Urothelium cell line (cell line): ENCODE results near the gene CPN1.
"Not testable (repeated sequence)": the region's sequence is repeated elsewhere in the genome, so short reads cannot be mapped to it uniquely, and the experiment has no call there.

Source experiments
- DNase-seq: peaks from one replicate; pipeline ENCODE4 v3.0.0; 2011; ENCODE audit warnings: low spot score, mixed read lengths
- FAIRE-seq: peaks from 2 replicates; lab custom pipeline; 2011; peaks lifted over from hg19 to GRCh38; lab: Jason Lieb, UNC

The CPN1 gene

DNA sequence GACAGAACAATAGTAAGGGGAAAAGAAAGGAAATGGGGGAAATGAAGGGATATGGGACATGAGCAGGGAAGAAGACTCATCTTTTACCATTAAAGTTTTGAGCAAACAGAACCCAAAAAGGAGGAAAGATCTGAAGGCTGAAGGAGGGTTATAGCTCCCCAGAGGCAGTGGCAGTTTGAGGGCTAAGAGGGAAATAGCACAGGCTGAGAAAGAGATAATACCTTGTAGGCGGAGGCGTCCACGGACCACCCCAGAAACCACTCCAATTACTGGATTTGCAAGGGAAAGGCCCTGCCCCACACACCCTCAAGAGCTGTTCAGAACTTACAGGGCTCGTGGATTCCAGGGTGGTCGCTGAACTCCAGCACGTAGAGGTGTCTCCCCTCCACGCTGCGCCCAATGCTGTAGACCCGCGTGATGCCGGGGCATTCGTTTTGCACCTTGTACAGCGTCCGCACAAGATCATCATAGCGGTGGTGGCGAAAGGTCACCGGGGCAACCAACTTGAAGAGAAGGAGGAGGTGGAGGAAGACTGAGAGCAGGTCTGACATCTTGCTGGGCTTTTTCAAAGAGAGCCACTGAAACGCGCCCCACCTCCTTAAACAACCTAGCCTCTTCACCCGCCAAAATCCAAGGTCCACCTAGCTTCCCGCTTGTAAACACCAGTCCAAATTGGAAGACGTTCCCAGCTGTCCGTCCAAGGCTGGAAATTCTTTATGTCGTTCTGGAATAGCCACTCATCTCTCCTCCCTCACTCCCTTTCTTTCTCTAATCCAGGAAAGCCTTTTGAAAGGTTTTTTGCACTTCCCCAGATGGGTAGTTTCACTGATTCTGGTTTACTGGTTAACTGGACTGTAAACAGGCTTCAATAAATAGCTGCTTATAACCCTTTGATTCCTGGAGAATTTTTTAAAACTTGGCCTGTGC lies at the start of gene CPN1:
Gene CPN1, minus strand, starts transcription at position 795 of the 927 bp plus-strand sequence. Its CDS starts 244 bp downstream, at position 551.
- FAIRE-seq (no peak), DNase-seq (no peak)

DNA sequence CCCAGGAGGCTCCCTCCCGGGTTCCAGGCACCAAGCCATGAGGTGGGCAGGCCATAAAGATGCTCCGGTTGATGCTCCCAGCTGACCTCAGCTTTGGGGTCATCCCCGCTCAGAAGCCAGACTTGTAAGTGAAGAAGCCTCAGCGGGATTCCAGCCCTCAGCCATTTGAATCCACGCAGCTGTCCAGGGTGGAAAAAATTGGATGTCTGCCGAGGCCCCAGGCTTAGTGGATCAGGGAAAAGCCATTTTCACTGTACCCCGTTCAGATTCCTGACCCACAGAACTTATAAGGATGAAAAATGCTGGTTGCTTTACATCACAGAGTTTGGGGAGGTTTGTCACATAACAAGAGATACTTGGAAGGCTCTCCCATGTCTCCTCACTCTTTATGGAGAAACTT lies 49.2 kb upstream of the CPN1 start:
- FAIRE-seq: no peak
- no peak for DNase-seq

DNA sequence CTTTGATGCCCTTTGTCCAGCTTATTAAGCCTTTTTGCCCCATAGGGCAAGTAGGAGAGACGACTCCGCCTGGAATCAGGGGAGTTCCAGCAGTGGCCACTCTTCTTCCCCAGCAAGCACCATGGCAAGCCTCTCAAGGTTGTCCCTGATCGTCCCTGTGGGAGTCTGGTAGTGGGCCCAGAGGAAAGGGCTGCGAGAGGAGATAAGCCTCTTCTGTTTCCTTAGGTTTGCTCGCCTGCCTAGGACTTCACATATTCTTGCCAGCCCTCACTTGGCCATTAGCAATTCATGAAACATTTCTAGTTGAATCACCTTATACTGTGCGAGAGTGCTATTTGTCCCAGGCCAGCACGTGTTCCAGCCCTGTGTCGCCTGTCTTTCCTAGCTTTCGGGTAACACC lies 47.8 kb upstream of the CPN1 start:
- DNase-seq: no peak
- FAIRE-seq: no peak

DNA sequence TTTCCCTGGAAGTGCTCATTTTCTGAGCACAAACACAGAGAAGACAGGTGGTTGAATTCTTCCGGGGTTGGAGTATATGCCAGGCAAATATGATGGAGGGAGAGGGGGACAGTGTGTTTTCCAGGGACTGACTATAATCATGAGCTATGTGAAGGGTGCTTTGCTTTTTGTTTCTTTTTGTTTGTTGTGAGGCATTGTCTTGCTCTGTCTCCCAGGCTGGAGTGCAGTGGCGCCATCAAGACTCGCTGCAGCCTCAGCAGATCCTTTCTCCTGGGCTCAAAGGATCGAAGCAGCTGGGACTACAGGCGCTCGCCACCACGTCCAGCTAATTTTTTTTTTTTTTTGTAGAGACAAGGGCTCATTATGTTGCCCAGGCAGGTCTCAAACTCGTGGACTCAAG lies 47.3 kb upstream of the CPN1 start:
- FAIRE-seq: no peak
- DNase-seq: no peak

DNA sequence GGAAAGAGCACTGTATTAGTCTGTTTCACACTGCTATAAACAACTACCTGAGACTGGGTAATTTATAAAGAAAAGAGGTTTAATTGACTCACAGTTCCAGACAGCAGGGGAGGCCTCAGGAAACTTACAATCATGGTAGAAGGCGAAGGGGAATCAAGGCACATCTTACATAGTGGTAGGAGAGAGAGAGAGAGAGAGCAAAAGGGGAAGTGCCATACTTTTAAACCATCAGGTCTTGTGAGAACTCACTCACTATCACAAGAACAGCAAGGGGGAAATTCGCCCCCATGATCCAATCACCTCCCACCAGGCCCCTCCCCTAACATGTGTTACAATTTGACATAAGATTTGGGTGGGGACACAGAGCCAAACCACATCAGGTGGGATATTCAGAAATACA lies 43.7 kb upstream of the CPN1 start:
- not testable (repeated sequence) for FAIRE-seq, DNase-seq

DNA sequence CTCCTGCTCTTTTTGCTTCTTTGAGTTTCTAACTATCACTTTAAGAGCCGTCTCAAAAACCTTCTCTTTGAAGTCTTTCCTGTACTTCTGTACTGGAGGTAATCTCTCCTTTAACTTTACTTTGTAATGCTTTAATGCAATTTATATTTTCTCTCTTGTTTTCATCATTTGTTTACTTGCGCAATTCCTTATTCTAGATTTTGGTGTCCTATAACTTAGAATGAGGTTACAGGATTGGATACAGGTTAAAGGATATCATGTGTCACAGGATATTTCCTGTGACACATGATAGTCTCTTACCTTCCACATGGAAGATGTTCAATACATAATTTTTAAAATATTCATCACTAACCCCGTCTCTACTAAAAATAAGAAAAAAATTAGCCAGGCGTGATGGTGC lies 42.4 kb upstream of the CPN1 start:
- FAIRE-seq (no peak), DNase-seq (no peak)

DNA sequence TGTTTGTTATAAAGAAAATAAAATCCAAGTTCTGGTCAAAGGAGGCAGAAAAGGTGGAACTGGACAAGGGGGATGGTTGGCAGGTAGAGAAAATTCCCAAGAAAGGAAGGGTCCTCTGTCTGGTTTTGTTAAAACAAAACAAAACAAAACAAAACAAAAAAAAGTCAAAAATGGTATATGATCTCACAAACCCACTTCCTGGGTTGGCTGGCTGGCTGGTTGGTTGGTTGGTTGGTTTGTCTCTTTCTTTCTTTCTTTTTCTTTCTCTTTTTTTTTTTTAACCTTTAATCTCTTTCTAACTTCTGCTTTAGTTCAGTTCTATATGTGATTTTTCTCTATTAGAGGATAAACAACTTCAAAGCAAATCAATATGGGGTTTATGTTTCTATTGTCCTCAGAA lies 41.1 kb upstream of the CPN1 start:
- FAIRE-seq: no peak
- no peak for DNase-seq

DNA sequence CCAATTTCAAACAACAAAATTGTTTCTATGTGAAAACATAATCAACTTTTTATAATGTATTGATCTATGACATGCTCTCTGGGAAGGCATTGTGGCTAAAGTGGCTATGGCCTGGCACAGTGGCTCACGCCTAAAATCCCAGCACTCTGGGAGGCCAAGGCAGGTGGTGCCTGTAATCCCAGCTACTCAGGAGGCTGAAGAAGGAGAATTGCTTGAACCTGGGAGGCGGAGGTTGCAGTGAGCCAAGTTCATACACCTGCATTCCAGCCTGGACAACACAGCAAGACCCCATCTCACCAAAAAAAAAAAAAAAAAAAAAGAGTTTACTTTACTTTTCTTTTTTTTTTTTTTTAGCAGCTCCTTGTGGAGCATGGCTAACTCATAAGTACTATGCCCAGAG lies 38.9 kb upstream of the CPN1 start:
- DNase-seq (no peak), FAIRE-seq (no peak)

DNA sequence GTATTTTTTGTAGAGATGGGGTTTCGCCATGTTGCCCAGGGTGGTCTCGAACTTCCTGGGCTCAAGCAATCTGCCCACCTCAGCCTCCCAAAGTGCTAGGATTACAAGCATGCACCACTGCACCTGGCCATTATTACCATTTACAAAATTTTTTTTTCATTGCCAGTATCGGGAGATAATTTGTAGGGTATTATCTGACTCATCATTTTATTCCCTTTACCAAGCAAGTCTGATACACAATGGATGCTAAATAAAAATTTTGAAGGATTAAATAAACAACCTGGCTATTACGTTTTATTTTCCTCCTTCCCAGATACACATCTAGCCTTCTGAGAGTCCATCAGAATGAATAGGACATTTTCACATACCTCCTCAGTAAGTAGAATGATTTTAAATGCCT lies 38.1 kb upstream of the CPN1 start:
- no peak for DNase-seq
- no peak for FAIRE-seq

DNA sequence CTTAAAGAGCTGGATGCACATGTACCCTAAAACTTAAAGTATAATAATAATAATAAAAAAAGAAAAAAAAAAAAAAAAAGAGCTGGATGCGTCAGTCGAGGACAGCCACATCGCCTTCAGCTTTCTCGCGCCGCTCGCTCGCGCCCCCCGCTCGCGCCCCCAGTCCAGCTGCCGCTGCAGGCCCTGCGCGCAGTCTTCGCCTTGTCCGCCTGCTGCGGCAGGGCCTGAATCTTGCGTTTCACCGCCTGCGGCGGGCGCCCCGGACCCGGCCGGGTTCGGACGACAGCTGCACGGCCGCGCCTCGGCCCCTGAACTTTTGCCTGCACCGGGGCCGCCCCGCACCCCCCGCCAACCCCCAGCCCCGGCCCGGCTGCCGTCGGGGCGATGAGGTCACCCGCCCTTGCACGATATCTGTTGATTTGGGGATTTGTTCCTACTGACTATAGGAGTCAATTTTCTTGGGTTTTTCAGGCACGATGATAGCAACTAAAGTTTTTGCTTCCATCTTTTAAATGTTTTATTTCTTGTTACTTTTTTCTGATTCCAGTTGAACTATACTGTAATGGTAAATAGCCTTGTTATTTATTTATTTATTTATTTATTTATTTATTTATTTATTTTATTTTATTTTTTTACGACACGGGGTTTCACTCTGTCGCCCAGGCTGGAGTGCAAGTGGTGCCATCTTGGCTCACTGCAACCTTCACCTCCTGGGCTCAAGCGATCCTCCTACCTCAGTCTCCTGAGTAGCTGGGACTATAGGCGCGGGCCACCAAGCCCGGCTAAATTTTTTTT lies 33.5 kb upstream of the CPN1 start:
- FAIRE-seq: no peak
- no peak for DNase-seq

DNA sequence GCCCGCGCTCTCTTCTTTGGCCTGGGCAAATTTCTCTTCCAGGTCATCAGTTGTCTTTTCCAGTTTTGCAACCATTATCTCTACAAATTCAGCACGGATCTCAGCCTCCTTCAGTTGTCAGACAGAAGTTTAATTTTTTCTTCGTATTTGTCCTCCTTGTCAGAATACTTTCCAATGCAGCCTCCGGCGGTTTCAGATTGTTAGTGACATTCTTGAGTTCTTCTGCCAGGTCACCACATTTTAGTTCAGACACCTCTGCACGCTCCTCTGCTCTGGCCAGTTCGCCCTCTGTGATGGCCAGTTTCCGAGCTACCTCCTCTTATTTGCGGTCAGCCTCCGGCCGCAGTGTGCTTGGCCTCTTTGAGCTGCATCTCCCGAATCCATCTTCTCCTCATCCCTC lies 32.8 kb upstream of the CPN1 start:
- FAIRE-seq (no peak), DNase-seq (no peak)

DNA sequence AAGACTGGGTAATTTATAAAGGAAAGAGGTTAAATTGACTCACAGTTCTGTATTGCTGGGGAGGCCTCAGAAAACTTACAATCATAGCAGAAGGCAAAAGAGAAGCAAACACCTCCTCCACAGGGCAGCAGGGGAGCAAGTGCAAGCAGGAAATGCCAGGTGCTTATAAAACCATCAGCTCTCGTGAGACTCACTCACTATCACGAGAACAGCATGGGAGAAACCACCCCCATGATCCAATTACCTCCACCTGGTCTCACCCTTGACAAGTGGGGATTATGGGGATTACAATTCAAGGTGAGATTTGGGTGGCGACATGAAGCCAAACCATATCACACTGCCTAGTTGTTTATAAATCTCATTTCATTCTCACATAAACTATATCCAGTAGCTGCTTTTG lies 28.0 kb upstream of the CPN1 start:
- no peak for FAIRE-seq
- no peak for DNase-seq

DNA sequence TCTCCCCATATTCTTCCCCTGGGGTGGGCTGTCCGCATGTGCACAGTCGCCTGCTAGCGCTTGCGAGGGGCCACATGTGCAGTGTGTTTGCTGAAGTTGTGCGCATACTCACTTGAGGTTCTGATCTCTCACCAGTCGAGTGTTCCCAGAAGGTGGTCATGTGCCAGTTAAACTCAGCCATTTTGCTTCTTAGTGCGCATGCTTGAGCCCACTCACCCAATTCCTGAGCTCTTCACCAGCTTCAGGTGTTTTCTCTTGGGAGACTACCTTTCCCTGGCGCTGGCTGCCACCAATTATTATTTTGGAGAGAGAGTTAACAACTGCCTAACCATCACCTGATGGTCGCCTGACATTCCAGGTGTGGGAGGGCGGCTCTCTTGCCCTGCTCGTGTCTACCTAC lies 25.2 kb upstream of the CPN1 start:
- DNase-seq: no peak
- no peak for FAIRE-seq

DNA sequence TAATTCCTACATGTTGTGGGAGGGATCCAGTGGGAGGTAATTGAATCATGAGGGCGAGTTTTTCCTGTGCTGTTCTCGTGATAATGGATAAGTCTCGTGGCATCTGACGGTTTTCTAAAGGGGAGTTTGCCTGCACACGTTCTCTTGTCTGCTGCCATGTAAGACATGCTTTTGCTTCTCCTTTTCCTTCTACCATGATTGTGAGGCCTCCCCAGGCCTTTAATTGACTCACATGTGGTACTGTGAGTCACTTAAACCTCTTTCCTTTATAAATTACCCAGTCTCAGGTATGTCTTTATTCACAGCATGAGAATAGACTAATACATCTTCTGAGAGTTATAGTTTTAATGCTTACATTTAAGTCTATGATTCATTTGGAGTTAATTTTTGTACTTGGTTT lies 22.6 kb upstream of the CPN1 start:
- no peak for FAIRE-seq
- DNase-seq: no peak

DNA sequence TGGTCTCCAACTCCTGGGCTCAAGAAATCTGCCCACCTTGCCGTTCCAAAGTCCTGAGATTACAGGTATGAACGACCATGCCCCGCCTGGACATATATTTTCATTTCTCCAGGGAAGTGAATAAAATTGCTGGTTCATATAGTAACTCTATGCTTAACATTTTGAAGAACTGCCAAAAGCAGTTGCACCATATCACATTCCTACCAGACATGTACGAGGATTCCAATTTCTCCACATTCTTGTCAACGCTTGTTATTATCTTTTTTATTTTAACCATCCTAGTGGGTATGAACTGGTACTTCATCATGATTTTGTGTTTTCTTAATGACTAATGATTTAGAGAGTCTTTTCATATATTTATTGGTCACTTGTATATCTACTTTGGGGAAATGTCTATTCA lies 21.9 kb upstream of the CPN1 start:
- FAIRE-seq: no peak
- DNase-seq: no peak

DNA sequence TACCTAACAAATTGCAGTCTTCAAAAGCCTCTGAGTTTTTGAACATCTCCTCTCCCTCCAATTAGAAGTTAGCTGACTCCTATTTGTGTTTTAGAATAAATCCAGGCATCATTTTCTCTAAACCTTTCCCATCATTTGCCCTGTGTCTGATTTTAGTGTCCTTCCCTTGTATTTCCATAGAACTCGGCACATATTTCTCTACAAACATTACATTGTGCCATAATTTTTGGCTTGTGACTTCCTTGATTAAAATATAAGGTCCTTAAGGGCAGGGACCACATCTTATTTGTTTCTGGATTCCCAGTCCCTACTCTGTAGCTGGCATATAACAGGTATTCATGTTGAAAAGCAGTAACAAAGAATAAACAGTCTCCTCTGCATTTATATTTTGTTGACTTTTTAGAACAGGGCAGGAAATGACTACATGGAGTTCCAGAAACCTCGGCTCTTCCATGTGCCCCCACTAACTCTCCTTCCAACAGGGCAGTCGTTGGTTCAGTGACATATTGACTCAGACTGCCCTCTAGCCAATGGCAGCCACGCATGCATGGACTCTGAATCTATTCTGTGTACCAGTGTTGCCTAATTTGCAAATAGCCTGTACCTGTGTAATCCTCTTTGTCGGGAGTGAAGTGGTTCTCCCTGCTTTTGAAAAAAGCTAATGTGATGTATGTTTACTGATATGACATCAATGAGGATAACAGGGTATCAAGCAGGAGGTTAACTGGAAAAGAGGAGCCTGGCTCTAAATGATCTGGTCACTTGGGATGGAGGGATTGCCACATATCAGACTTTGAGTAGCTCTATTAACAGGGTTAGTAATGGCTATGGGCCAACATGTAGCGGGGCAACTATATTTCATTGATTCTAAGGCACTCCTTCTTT lies 19.8 kb upstream of the CPN1 start:
- FAIRE-seq: no peak
- no peak for DNase-seq

DNA sequence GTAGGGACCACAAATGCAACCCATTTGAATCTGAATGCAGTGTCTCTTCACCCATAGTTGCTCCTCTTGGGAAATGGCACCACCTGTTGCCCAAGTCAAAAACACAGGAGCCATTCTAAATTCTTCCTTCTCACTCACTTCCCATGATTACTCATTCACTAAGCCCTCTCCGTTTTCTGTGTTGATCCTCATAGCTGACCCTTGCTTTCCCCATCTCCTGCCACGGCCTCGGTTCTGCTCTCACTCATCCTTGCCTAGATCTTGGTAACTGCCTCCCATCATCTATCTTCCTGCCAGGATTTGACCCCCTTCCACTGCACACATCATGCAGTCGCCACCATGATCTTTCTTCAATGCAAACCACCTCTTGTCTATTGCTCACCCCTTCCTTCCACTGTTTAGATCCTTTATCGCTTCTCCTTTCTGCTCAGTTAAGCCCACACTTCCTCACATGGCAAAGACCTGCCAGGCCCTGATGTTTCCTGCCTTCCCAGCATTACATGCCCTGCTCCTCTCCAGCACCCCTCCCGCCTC lies 19.0 kb upstream of the CPN1 start:
- DNase-seq (peak; percentile 16), FAIRE-seq (no peak)

DNA sequence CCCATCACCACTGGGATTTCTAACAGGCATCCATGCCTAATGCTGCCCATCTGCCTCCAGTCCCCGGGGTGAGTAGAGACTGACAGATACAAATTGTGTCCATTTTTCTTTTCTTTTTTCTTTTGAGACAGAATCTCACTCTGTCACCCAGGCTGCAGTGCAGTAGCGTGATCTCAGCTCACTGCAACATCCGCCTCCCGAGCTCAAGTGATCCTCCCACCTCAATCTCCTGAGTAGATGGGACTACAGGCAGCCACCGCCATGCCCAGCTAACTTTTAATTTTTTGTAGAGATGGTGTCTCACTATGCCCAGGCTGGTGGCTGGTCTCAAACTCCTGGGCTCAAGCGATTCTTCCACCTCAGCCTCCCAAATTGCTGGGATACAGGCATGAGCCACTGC lies 7.6 kb upstream of the CPN1 start:
- DNase-seq (no peak), FAIRE-seq (no peak)

DNA sequence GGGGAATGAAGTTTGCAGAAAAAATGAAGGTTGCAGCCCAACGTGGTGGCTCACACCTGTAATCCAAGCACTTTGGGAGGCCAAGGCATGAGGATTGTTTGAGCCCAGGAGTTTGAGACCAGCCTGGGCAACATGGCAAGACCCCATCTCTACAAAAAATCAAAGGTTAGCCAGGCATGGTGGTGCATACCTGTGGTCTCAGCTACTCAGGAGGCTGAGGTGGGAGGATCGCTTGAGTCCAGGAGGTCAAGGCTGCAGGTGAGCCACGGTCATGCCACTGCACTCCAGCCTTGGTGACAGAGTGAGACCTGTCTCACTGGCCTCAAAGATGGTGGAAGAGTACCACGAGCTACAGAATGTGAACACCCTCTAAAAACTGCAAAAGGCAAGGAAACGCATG lies 5.0 kb upstream of the CPN1 start:
- not testable (repeated sequence) for DNase-seq, FAIRE-seq

DNA sequence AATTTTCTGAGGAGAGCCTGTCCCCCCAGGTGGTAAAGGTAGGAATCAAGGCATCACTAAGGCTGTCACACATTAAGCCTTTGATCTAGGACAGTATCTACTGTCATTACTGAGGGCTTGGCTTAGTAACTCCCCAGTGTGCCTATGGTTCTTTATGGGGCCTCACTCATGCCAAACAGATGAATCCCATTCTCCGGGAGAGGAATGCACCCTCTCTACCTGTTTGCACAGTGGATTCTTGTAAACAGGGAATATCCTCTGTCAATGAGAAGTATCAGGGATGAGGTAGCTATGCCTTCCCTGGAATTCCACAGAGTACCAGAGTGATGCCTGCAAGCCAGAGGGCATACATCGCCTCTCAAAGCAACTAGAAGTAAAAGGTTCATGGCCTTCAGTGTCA lies 3.9 kb upstream of the CPN1 start:
- no peak for DNase-seq
- no peak for FAIRE-seq

DNA sequence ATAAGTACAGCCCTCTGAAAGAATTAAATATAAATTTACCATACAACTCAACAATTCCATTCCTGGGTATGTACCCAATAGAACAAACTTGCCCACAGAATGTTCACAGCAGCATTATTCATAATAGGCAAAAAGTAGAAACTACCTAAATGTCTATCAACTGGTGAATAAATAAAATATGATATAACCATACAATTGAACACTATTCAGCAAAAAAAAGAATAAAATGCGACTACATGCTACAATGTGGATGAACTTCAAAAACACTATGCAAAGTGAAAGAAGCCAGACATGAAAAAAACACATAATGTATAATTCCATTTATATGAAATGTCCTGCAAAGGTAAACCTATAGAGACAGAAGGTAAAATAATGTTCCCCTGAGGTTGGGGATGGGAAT lies 2.0 kb upstream of the CPN1 start:
- DNase-seq (no peak), FAIRE-seq (no peak)
